Measurements from ENCODE around the gene PREX1.

The PREX1 gene

DNA sequence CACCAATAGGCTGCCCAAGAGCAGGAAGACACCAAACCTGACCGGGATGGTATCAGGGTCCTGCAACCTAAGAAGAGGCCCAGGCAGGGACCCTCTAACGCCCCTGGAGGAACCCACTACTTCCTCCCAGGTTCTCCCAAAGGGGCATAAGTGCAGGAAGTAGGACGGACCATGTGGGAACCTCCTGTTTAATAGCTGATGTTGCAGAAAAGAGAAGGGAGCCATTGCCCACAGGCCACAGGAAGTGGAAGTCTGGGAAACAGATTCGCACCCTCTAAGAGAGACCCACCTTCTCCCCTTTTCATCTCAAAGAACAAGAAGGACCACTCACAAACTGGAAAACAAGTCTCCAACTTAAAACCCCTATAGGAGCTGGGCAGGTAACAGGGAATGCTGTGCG lies 18.1 kb downstream of the PREX1 start:
- DNase-seq: no peak

GRCh38 chr20:48808382-48809034 lies 19.3 kb downstream of the PREX1 start:
- DNase-seq: no peak

DNA sequence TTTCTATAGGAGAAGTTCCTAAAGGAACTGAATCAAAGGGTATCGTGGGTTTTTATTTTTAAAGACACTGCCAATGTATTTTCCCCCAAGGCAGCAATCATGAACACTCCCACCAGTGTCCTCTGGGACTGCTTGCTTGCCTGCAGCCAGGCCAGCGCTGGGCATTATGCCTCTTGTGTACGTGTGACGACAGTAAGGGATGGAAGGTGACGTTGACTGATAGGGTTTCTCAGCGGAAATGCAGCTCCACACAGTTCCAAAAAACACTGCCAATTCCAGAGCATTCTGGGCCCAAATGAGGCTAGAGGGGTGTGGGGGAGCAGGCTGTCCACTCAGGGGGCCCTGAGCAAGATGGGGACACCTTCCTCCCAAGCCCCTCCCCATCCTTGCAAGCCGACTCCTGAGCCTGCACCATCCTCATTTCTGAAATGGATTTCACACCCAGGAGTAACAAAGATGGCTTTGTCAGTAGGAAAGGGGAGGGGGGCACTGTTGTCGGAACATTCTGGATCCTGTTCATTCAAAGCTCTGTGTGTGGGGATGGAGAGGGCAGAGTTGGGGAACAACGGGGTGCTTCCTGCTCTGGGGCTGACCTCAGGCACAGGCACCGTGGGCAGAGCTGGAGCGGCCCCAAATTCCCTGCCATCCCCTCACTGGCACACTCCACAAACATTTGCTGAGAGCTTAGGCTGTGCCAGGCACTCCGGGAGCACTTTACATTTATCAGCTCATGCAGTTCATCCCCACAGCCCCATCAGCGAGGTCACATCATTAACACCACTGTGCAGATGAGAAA lies 20.0 kb downstream of the PREX1 start:
- no peak for DNase-seq

GRCh38 chr20:48807051-48807450 lies 20.7 kb downstream of the PREX1 start:
- DNase-seq: no peak

- DNase-seq: no peak
Observed at GRCh38 chr20:48805716-48806115, 22.1 kb downstream of the PREX1 start.

DNA sequence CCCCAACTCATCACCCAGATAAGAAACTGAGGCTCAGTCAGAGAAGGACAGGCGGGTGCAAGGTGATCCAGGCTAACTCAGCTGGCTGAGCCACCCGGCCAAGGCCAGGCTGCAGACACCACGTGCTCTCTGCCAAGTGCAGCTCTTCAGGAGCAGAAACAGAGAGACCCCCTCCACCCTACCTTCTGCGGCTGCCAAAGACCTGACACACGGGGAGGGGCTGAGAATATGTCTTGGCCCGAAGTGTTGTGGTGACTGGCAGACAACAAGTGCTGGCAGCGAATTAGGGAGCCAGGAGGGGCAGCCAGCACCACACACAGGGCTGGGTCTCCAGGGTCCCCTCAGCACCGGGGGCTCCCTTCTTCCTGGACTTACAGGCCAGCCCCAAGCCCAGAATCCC lies 22.5 kb downstream of the PREX1 start:
- no peak for DNase-seq

GRCh38 chr20:48804300-48804980 lies 23.4 kb downstream of the PREX1 start:
- DNase-seq: no peak

- DNase-seq: no peak
Observed at GRCh38 chr20:48803176-48804053, 24.4 kb downstream of the PREX1 start.

- DNase-seq: no peak
Observed at GRCh38 chr20:48802647-48803046, 25.2 kb downstream of the PREX1 start.

DNA sequence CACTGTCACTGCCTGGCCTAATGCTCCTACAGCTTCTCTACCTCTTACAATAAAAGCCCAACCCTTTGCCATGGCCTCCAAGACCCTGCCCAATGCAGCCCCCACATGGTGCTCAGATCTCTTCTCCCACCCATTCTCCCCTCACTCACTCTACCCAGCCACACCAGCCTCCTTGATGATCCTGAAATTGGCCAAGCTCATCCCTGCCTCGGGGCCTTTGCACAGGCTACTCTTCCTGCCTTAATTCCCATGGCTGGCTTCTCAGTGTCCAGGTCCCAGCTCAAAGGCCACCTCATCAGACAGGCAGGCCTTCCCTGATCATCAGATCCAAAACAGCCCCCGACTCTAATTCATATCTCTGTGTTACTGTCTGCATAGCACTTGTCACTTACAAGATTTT lies 25.6 kb downstream of the PREX1 start:
- DNase-seq: no peak

GRCh38 chr20:48801197-48801596 lies 26.6 kb downstream of the PREX1 start:
- DNase-seq: no peak

DNA sequence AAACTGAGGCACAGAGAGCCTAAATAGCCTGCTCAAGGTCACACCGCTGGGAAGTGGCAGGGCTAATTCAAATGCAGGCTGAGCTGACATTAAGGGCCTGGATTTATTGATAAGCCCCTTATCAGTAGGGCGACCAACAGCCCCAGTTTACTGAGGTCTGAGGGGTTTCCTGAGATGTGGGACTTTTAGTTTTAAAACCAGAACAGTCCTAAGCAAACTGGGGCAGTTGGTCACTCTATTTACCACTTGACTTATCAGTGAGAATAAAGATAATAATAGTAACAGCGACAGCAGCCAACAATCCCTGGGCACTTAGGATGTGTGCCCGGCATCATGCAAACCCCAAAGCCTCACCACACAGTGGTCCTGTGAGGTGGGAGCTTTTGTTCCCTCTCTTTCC lies 27.6 kb downstream of the PREX1 start:
- DNase-seq: no peak

GRCh38 chr20:48799328-48800105 lies 28.3 kb downstream of the PREX1 start:
- no peak for DNase-seq

GRCh38 chr20:48797850-48798747 lies 29.7 kb downstream of the PREX1 start:
- DNase-seq: no peak

GRCh38 chr20:48797275-48797825 lies 30.4 kb downstream of the PREX1 start:
- DNase-seq: no peak

DNA sequence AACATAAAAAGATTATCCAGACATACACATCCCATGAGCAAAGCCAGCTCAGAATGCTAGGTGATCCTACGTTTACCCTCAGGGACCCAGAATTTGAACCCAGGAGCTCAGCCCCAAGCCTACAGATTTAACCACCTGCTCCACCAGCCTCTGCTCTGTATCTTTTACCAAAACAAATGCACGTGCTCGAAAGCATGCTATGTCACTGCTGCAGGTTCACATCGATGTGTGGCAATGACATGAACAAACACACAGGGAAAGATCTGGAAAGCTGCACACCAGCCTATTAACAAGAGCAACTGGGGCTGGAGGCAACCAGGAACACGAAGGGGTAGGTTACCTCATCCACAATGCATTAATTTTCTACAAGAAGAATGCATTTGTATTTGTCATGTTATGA lies 32.1 kb downstream of the PREX1 start:
- no peak for DNase-seq

GRCh38 chr20:48794816-48795457 lies 32.9 kb downstream of the PREX1 start:
- DNase-seq: no peak

DNA sequence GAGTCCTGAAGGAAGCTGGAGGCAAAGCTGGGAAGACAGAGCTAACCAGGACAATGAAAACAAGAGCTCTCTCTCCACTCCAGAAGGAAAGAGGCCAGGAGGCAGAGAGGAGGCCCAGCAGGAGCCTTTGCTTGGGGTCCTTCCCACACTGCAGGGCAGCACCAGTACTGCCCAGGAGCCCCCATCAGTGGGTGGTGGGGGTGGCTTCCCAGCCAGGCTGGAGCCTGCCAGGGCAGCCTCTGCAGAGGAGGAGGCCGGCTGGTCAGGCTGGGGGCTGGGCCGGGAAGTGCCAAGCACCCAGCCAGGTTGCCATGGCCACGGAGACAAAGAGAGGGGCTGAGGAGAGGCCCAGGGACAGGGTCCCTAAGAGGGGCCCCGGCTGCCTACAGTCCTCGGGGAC lies 33.4 kb downstream of the PREX1 start:
- no peak for DNase-seq

- no peak for DNase-seq
Observed at GRCh38 chr20:48793776-48794175, 34.0 kb downstream of the PREX1 start.

- no peak for DNase-seq
Observed at GRCh38 chr20:48791666-48792071, 36.1 kb downstream of the PREX1 start.
